BE2C (cell line): ENCODE results near the gene OCA2.

ENCODE experiments used
- DNase-seq: peaks from one replicate; pipeline ENCODE4 v3.0.0-alpha.2; 2020
- H3K27me3 ChIP-seq: fragments of 250-450 bp; sonication (Bioruptor Pico); 2 replicates; pipeline ENCODE4 v1.5.1; 2020; ENCODE audit warnings: mild to moderate bottlenecking
- H3K36me3 ChIP-seq: fragments of 250-450 bp; sonication (Bioruptor Pico); 2 replicates; pipeline ENCODE4 v1.5.1; 2020; ENCODE audit warnings: mild to moderate bottlenecking
- H3K4me1 ChIP-seq: fragments of 250-450 bp; sonication (Bioruptor Pico); 2 replicates; pipeline ENCODE4 v1.5.1; 2020
- H3K4me3 ChIP-seq: 2 replicates; pipeline ENCODE4 v1.5.1; 2011; ENCODE audit warnings: low read depth, low read length
- H3K9me3 ChIP-seq: fragments of 250-450 bp; sonication (Bioruptor Pico); 2 replicates; pipeline ENCODE4 v1.5.1; 2020
- TF ChIP-seq, protein P1 (sequence below): IDR thresholded peaks from 2 replicates; pipeline ENCODE4 v1.5.1; 2012; ENCODE audit warnings: mild to moderate bottlenecking, low read depth, low read length

Gene OCA2

DNA sequence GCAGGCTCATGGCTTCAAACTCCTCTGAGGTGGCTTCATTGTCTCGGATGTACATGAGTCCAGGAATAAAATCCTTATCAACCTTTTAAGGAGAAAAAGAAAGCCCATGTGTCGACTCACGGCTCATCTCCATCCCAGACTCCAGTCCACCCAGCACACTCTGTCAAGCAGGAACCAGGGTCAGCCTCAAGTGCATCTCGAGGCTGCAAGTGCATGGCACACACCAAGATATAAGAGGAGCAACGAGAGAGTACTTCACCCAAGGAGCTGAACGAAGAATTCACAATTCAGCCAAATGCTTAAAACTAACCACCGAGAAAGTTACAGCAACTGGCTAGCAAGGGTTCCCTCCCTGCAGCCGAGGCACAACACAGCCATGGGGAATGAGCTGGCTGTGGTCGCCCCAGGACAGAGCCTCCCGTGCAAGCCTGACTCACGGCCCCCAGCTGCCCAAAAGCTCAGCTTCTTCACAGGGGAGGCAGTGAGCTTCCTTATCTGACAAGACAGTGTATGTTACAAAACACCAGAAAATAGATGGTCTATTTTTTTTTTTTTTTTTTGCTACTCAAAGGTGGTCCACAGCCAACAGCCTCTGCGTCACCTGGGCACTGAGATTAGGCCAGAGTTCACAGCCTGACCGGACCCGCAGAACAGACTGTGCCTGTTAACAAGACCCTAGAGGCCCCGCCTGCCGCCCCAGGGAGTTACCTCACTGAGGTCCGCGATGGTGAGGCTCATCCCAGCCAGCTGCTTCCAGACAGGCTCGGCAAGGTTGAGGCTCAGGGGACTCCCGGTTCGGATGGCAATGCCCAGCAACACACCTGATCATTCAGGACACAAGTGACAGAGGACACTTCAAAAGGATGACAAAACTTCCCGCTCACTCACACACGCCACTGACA, 15.9 kb upstream of the OCA2 start:
- Histone ChIP-seq H3K36me3 (peaks cover 72% of the 10 kb centered on the region), H3K27me3 (no peaks in the 10 kb centered on the region), H3K9me3 (no peaks in the 10 kb centered on the region), H3K4me3 (no peak overlapping the region), H3K4me1 (no peaks in the 10 kb centered on the region)
- DNase-seq: no peak
- TF ChIP-seq, protein P1, sequence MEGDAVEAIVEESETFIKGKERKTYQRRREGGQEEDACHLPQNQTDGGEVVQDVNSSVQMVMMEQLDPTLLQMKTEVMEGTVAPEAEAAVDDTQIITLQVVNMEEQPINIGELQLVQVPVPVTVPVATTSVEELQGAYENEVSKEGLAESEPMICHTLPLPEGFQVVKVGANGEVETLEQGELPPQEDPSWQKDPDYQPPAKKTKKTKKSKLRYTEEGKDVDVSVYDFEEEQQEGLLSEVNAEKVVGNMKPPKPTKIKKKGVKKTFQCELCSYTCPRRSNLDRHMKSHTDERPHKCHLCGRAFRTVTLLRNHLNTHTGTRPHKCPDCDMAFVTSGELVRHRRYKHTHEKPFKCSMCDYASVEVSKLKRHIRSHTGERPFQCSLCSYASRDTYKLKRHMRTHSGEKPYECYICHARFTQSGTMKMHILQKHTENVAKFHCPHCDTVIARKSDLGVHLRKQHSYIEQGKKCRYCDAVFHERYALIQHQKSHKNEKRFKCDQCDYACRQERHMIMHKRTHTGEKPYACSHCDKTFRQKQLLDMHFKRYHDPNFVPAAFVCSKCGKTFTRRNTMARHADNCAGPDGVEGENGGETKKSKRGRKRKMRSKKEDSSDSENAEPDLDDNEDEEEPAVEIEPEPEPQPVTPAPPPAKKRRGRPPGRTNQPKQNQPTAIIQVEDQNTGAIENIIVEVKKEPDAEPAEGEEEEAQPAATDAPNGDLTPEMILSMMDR: no peak

DNA sequence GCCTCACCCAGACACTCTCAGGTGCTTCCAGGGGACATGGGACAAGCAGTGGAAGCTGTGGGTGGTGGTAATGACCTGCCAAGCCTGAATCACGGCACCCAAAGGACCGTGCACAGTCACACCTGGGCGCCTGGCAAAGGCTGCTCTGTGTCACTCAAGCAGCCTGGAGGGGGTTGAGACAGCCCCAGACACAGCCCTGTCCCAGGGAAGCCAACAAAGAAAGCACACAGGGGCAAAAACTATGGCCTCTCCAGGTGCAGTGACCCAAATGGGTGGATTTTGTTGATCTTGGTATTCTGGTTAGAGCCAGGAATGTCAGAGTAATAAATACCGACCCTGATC, 15.0 kb upstream of the OCA2 start:
- H3K4me1 ChIP-seq: no peaks in the 10 kb centered on the region
- peaks cover 67% of the 10 kb centered on the region for H3K36me3 ChIP-seq
- TF ChIP-seq, protein P1: no peak

DNA sequence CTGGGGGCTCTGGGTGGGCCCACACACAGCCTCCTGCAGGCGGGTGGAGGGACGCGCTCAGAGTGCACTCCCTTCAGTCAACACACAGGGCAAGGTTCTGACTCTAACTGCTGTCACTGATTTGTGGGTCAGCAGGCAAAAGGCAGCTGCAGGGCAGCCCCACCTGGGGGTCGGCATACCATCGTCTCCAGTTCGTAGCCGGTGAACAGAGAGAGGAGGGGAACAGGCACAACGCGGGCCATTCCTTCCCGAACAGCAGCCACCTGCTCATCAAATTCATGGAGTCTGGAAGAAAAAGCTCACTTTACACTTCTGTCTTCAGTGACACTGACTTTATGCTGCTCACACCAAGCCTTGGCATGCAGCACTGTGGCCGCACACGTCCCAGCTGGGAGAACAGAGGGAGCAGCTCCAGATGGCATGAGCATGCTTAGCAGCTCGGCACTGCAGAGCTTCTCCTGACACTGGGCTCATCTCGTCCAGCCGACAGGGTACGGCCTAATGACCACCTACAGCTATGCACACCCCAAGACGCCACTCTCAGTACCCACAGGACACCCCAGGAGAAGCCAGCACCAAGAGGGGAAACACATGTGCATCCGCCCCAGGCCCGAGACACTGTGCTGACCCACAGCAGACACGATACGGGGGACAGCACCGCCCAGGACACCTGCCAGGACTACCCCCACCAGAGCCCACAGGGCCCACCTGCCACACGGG, 14.4 kb upstream of the OCA2 start:
- peaks cover 62% of the 10 kb centered on the region for H3K36me3 ChIP-seq
- no peaks in the 10 kb centered on the region for H3K4me1 ChIP-seq
- no peaks in the 10 kb centered on the region for H3K27me3 ChIP-seq
- TF ChIP-seq, protein P1: no peak
- H3K4me3 ChIP-seq: no peak overlapping the region
- H3K9me3 ChIP-seq: no peaks in the 10 kb centered on the region
- no peak for DNase-seq

More for the DNA sequence above, 15.0 kb upstream of the OCA2 start:
- H3K4me3 ChIP-seq: no peak overlapping the region
- H3K9me3 ChIP-seq: no peaks in the 10 kb centered on the region
- no peaks in the 10 kb centered on the region for H3K27me3 ChIP-seq
- no peak for DNase-seq

DNA sequence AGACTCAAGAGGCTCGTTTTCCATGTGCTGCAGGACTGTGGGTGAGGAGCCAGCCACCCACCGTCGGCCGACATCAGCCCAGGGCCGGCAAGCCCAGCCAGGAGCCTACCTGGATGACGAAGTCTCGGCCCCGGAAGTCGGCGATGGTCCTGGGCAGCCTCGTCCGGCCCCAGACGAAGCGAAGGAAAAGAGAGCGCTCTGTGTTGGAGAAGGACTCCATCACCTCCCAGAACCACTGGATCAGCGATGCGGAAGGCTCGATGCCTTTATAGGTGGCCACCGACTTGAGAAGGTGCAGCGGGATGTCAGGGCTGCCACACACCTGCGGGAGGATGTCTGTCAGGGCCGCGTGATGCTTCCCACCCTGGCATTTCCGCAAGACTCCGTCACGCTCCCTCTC, 13.8 kb upstream of the OCA2 start:
- Histone ChIP-seq H3K9me3 (no peaks in the 10 kb centered on the region), H3K36me3 (peaks cover 59% of the 10 kb centered on the region), H3K4me3 (no peak overlapping the region), H3K27me3 (no peaks in the 10 kb centered on the region), H3K4me1 (no peaks in the 10 kb centered on the region)
- DNase-seq: no peak
- TF ChIP-seq, protein P1: no peak

DNA sequence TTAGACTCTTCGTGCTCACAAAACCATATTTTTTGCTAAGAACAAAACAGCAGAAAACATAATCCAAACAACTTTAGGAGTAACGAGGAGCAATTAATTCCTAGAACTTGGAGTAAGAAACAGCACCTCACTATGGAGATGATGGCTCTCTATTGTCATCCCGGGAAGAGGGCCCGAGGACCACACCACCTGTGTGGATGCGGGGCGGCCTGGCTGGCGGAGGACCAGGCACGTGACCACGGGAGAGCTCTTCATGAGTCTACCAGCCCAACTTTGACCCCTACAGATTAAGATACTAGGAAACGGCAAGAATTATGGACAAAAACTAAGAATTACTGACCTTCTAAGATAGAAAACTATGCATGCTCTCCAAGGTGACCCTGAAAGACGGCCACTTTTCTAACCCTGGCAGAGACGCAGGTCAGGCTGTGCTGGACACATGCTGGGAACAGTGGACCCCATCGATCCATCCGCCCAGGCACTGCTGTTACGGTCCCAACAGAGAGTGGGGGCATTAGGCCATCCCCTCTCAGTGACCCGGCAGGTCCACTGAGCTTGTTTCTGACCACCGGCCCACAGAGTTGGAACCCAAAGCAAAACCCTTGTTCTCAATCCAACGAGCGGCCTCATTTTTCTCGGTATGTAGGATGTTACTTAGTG, 13.1 kb upstream of the OCA2 start:
- Histone ChIP-seq H3K9me3 (no peaks in the 10 kb centered on the region), H3K4me3 (no peak overlapping the region), H3K4me1 (no peaks in the 10 kb centered on the region), H3K36me3 (peaks cover 54% of the 10 kb centered on the region), H3K27me3 (no peaks in the 10 kb centered on the region)
- no peak for DNase-seq
- TF ChIP-seq, protein P1: no peak
